Heart left ventricle (tissue), 16 donors: ENCODE data around the gene IFITM2. TPM values are rescaled to one million over a fixed set of nuclear protein-coding genes. Genes with fewer than 3 reads are reported as not detected.

ENCODE experiments used
- ATAC-seq, 4 donors: fragments of 200-7000 bp; cut with Tn5 transposase; one replicate each; pipeline ENCODE4 v1.9.1; 2020 to 2022; ENCODE audit warnings: moderate library complexity in 4 of 4, mild to moderate bottlenecking in 3 of 4, moderate number of reproducible peaks in 1 of 4
- DNase-seq, 5 donors: peaks; one replicate each; pipeline ENCODE4 v3.0.0-alpha.2; 2020
- H3K27ac ChIP-seq, 12 donors: fragments of 200-600 bp; sonication (generic) in 4 of 12; one replicate each; pipeline versions ENCODE4 v1.5.0 to v1.8.0; 2016 to 2022; ENCODE audit warnings: mild to moderate bottlenecking in 2 of 12
- H3K27me3 ChIP-seq, 9 donors: fragments of 200-600 bp; sonication (generic) in 2 of 9; one replicate each; pipeline versions ENCODE4 v1.5.1 to v1.8.0; 2016 to 2022; ENCODE audit warnings: mild to moderate bottlenecking in 3 of 9
- H3K36me3 ChIP-seq, 9 donors: fragments of 200-600 bp; sonication (generic) in 2 of 9; one replicate each; pipeline versions ENCODE4 v1.5.0 to v1.8.0; 2018 to 2022; ENCODE audit warnings: mild to moderate bottlenecking in 2 of 9
- H3K4me1 ChIP-seq, 12 donors: fragments of 200-600 bp; sonication (generic) in 4 of 12; one replicate each; pipeline versions ENCODE4 v1.5.0 to v1.8.0; 2016 to 2022; ENCODE audit warnings: mild to moderate bottlenecking in 3 of 12
- H3K4me3 ChIP-seq, 12 donors: fragments of 200-600 bp; sonication (generic) in 4 of 12; one replicate each; pipeline versions ENCODE4 v1.5.0 to v1.8.0; 2017 to 2022; ENCODE audit warnings: mild to moderate bottlenecking in 9 of 12, moderate library complexity in 4 of 12
- H3K9me3 ChIP-seq, 12 donors: fragments of 200-600 bp; sonication (generic) in 4 of 12; one replicate each; pipeline versions ENCODE4 v1.5.0 to v1.8.0; 2016 to 2022; ENCODE audit warnings: mild to moderate bottlenecking in 1 of 12
- POLR2A ChIP-seq, 2 donors: fragments of 450-650 bp; IDR thresholded peaks; one replicate each; pipeline ENCODE4 v1.6.1; 2017; ENCODE audit warnings: antibody characterized with exemption in 2 of 2, mild to moderate bottlenecking in 2 of 2, moderate library complexity in 2 of 2
- WGBS, 4 donors: extraction: QIAGEN DNeasy Blood & Tissue Kit in 2 of 4; methylation state at CpG; one replicate each; pipeline versions ENCODE4 v1.1.5 to v1.1.7; 2013 to 2018; 5-methylcytosine and 5-hydroxymethylcytosine counted together
- intact Hi-C, 10 donors: fragments of 100-400 bp; cut with DNase I; formaldehyde crosslinking; loops; one replicate each; pipeline versions ENCODE4 v1.11.1 to v1.14.2; 2022
- polyA plus RNA-seq, 2 donors: library from polyadenylated mRNA; stranded (reverse); fragments of 200-250 nt; gene quantifications; one replicate each; pipeline ENCODE4 v1.2.3, GENCODE V29; 2013
- total RNA-seq, 9 donors: library from RNA; depleted of rRNA in 2 of 9; stranded (reverse); fragments of >200 nt in 2 of 9; fragmentation: NEBNext Ultra II Directional in 3 of 9; extraction: Animal tissue kit (Norgen Biotek cat#: 25700) in 3 of 9; gene quantifications; one replicate each; pipeline versions ENCODE4 v1.1.0 to v1.2.4, GENCODE V29; 2016 to 2023
- TF ChIP-seq, protein P1 (sequence below), 12 donors: fragments of 200-600 bp; sonication (generic) in 4 of 12; IDR thresholded peaks; one replicate each; pipeline versions ENCODE4 v1.5.0 to v1.8.0; 2018 to 2022; ENCODE audit warnings: antibody characterized with exemption in 12 of 12, mild to moderate bottlenecking in 5 of 12
- donor health status: ischemic (EF 13 %, LVEDD 7.1; RV severe dilation, severe dysfunction).
- donor health status: healthy with polysubstance abuse.
- donor health status: DM: no; HTN: yes; CAD: no.
- donor health status: DM: no; HTN: no; CAD: no.
- donor health status: ischemic (EF 25% LVEDD 6.9; RV normal size, moderate dysfunction).
- donor health status: ischemic (EF 25% LVEDD 5.7; RV mildly dilated, moderate dysfunction).
- donor health status: healthy.
- donor health status: DM: yes; HTN: yes; CAD: no.
- donor health status: ischemic (EF 35%, LVEDD 5.7; RV mildly dilated, moderate dysfunction).
- donor health status: nonischemic (EF 11% LVEDD 7.7; RV severe dilation, severe dysfunction).
- donor health status: DM: yes; HTN: yes; CAD: no.
- donor health status: PGD.
- donor health status: ischemic (EF 29% LVEDD 5.4; RV normal size, mild dysfunction).
- donor health status: nonischemic (EF 23%, LVEDD 6.1; RV moderate dilation, normal function).

Gene IFITM2
- total and polyA plus RNA-seq, 11 donors: 116 to 501 (median 154) TPM

GRCh38 chr11:295351-296170, 12.1 kb upstream of the IFITM2 start:
- H3K4me1 ChIP-seq: peaks cover 0 to 18% (median 0%) of the 10 kb centered on the region in 12 donors
- no peak overlapping the region for H3K27ac ChIP-seq
- intact Hi-C loops: loop anchor here in 1 of 10 donors (10.0 kb wide), 1 partner anchor 91 kb away; the partner anchor contains the start of genes BET1L and RIC8A
- WGBS, 4 donors: 68 to 73% (median 71%) methylated on average over 19 to 26 of the region's 26 CpGs
- H3K36me3 ChIP-seq: peaks cover 0 to 9% (median 0%) of the 10 kb centered on the region in 9 donors
- no peaks in the 10 kb centered on the region for H3K9me3 ChIP-seq
- no peak overlapping the region for H3K4me3 ChIP-seq
- H3K27me3 ChIP-seq: peaks cover 4 to 30% (median 16%) of the 10 kb centered on the region in 9 donors
- TF ChIP-seq POLR2A (IDR thresholded peaks at IDR 0.05): no peak
- peak in 2 of 5 donors; percentile 22 to 50 for DNase-seq
- ATAC-seq: no peak

DNA sequence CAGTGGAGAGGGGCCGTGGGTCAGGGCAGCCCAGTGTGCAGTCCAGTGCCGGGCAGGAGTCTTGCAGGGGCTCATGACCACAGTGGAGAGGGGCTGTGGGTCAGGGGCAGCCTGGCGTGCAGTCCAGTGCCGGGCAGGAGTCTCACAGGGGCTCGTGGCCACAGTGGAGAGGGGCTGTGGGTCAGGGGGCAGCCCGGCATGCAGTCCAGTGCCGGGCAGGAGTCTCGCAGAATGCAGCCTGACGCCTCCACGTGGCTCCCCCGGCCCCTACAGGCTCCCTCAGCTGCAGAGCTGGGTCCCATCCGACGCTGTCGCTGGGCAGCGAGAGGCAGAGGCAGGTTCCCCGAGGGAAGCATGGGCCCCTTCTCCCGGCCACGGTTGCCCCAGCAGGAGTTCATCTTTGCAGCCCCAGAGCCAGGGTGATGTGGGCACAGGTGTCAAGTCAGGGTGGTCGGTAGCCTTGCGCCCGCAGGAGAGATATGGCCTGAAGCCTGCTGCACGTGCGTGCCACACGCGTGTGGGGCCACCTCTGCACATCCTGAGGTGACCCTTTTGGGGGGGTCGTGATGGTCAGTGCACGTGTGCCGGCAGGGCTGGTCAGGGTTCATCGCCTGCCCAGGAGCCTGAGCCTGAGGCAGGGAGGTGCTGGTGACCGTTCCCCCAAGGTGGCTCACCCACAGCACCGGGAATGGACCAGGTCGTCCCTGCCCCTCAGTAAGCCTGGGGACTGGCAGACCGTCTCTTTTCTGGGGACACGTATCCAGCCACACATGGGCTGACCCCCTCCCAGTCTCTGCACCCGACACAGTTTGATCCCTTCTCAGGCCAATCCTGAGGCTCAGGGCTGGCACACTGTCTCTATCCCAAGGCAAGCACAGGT, 11.2 kb upstream of the IFITM2 start:
- Histone ChIP-seq H3K27ac (no peak overlapping the region), H3K36me3 (peaks cover 0 to 9% (median 0%) of the 10 kb centered on the region in 9 donors), H3K4me1 (peaks cover 0 to 18% (median 0%) of the 10 kb centered on the region in 12 donors), H3K9me3 (no peaks in the 10 kb centered on the region), H3K27me3 (peaks cover 4 to 38% (median 17%) of the 10 kb centered on the region in 9 donors), H3K4me3 (no peak overlapping the region)
- DNase-seq (peak in 3 of 5 donors; percentile 21 to 58 (median 26)), ATAC-seq (no peak)
- TF ChIP-seq POLR2A (IDR thresholded peaks at IDR 0.05): no peak
- TF ChIP-seq, protein P1, sequence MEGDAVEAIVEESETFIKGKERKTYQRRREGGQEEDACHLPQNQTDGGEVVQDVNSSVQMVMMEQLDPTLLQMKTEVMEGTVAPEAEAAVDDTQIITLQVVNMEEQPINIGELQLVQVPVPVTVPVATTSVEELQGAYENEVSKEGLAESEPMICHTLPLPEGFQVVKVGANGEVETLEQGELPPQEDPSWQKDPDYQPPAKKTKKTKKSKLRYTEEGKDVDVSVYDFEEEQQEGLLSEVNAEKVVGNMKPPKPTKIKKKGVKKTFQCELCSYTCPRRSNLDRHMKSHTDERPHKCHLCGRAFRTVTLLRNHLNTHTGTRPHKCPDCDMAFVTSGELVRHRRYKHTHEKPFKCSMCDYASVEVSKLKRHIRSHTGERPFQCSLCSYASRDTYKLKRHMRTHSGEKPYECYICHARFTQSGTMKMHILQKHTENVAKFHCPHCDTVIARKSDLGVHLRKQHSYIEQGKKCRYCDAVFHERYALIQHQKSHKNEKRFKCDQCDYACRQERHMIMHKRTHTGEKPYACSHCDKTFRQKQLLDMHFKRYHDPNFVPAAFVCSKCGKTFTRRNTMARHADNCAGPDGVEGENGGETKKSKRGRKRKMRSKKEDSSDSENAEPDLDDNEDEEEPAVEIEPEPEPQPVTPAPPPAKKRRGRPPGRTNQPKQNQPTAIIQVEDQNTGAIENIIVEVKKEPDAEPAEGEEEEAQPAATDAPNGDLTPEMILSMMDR (IDR thresholded peaks at IDR 0.05): no peak
- WGBS, 4 donors: 64 to 79% (median 74%) methylated on average over 21 to 35 of the region's 35 CpGs
- intact Hi-C loops: loop anchor here in 1 of 10 donors (10.0 kb wide), 1 partner anchor 92 kb away; the partner anchor contains the start of genes BET1L and RIC8A

- WGBS, 4 donors: 63 to 75% (median 71%) methylated on average over 9 to 13 of the region's 13 CpGs
- Histone ChIP-seq H3K4me1 (peaks cover 0 to 18% (median 0%) of the 10 kb centered on the region in 12 donors), H3K4me3 (no peak overlapping the region), H3K27ac (no peak overlapping the region), H3K36me3 (peaks cover 0 to 9% (median 0%) of the 10 kb centered on the region in 9 donors), H3K27me3 (peaks cover 4 to 42% (median 17%) of the 10 kb centered on the region in 9 donors), H3K9me3 (no peaks in the 10 kb centered on the region)
- ATAC-seq (peak in 1 of 4 donors; percentile 18), DNase-seq (peak in 3 of 5 donors; percentile 21 to 51 (median 23))
- TF ChIP-seq, protein P1 (IDR thresholded peaks at IDR 0.05): no peak
- TF ChIP-seq POLR2A (IDR thresholded peaks at IDR 0.05): no peak
- intact Hi-C loops: loop anchor here in 1 of 10 donors (10.0 kb wide), 1 partner anchor 92 kb away; the partner anchor contains the start of genes BET1L and RIC8A
Measured at GRCh38 chr11:297051-297585, 10.5 kb upstream of the IFITM2 start.
